SK-N-MC (cell line): Measurements from ENCODE around the gene ELOVL6.
"Not testable (repeated sequence)": the region's sequence is repeated elsewhere in the genome, so short reads cannot be mapped to it uniquely, and the experiment has no call there.

Source experiments
- DNase-seq: peaks from one replicate; pipeline ENCODE4 v3.0.0-alpha.2; 2011; ENCODE audit warnings: low read depth, low spot score
- H3K27ac ChIP-seq: fragments of 200-600 bp; sonication (generic); 2 replicates; pipeline ENCODE4 v1.5.1; 2016; ENCODE audit warnings: mixed run types
- H3K36me3 ChIP-seq: fragments of 200-600 bp; sonication (generic); 2 replicates; pipeline ENCODE4 v1.6.1; 2017; ENCODE audit warnings: antibody characterized with exemption, low read length, mixed read lengths; ENCODE audit not compliant: insufficient read depth
- H3K4me3 ChIP-seq: fragments of 200-600 bp; sonication (generic); 2 replicates; pipeline ENCODE4 v1.5.1; 2016
- H3K9ac ChIP-seq: fragments of 200-600 bp; sonication (generic); 2 replicates; pipeline ENCODE4 v1.8.0; 2017; ENCODE audit warnings: mixed run types, mixed read lengths; ENCODE audit not compliant: insufficient read length
- H3K9me3 ChIP-seq: fragments of 200-600 bp; sonication (generic); 2 replicates; pipeline ENCODE4 v1.6.1; 2017; ENCODE audit warnings: low read depth, mild to moderate bottlenecking, antibody characterized with exemption, low read length, moderate library complexity, mixed read lengths
- EZH2 ChIP-seq: fragments of 200-600 bp; sonication (generic); IDR thresholded peaks from one replicate; pipeline ENCODE4 v1.6.1; 2017; ENCODE audit warnings: antibody characterized with exemption
- FOXP2 ChIP-seq: optimal IDR thresholded peaks from 2 replicates; pipeline ENCODE3; 2011; ENCODE audit warnings: mild to moderate bottlenecking, moderate library complexity; ENCODE audit not compliant: insufficient read depth; ENCODE audit errors: extremely low read length, control extremely low read depth
- POLR2AphosphoS5 ChIP-seq: IDR thresholded peaks from 2 replicates; pipeline ENCODE4 v1.6.1; 2012; ENCODE audit warnings: mild to moderate bottlenecking, low read depth, low read length, borderline replicate concordance

The ELOVL6 gene

GRCh38 chr4:110163327-110164069 is 34.9 kb downstream of the ELOVL6 start:
- no peak overlapping the region for H3K9ac ChIP-seq
- H3K9me3 ChIP-seq: no peaks in the 10 kb centered on the region
- no peak for DNase-seq
- H3K36me3 ChIP-seq: no peaks in the 10 kb centered on the region
- TF ChIP-seq EZH2 (no peak), POLR2AphosphoS5 (no peak), FOXP2 (no peak)
- no peak overlapping the region for H3K27ac ChIP-seq
- no peak overlapping the region for H3K4me3 ChIP-seq

- Histone ChIP-seq H3K36me3 (no peaks in the 10 kb centered on the region), H3K9ac (no peak overlapping the region), H3K27ac (no peak overlapping the region), H3K9me3 (no peaks in the 10 kb centered on the region), H3K4me3 (no peak overlapping the region)
- no peak for DNase-seq
- TF ChIP-seq FOXP2: no peak
- TF ChIP-seq POLR2AphosphoS5: no peak
- TF ChIP-seq EZH2: no peak
Measured at GRCh38 chr4:110160618-110161017, 37.8 kb downstream of the ELOVL6 start.

DNA sequence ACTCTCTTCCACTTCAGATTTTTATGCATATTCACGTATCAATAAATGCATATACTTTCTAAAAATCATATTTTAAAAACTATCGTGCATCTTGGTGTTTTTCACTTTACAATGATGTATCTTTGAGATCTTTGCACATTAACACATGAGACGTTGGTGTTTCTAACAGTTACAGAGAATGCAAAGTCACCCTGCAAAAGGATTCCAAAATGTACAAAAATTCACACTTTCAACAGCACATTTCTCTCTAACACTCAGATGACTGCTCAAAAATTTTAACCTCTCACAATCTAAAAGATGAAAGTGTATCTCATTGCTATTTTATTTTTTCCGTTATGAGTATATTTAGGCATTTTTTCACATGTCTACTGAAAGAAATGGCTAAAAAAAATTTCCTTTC is 38.9 kb downstream of the ELOVL6 start:
- 0 out of 2 replicates have a peak overlapping the region, but pooled peaks have one; percentile 10 for H3K27ac ChIP-seq
- H3K36me3 ChIP-seq: no peaks in the 10 kb centered on the region
- H3K9me3 ChIP-seq: no peaks in the 10 kb centered on the region
- TF ChIP-seq POLR2AphosphoS5 (no peak), EZH2 (no peak), FOXP2 (no peak)
- no peak for DNase-seq
- H3K9ac ChIP-seq: no peak overlapping the region
- H3K4me3 ChIP-seq: no peak overlapping the region

DNA sequence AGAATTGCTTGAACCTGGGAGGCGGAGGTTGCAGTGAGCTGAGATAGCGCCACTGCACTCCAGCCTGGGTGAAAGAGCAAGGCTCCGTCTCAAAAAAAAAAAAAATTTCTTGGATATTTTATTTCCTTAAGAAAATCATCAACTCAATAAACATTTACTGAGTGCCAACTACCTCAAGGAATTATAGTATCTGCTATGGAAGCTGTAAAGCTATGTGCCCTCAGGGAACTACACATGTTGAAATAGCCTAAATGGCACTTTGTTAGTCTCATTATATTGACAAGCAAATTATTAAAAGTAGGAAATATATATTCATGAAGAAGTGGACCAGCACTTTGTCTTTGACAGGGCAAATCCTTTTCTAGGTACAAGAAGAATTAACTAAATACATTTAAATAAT is 40.8 kb downstream of the ELOVL6 start:
- H3K27ac ChIP-seq: no peak overlapping the region
- H3K9ac ChIP-seq: no peak overlapping the region
- no peaks in the 10 kb centered on the region for H3K36me3 ChIP-seq
- no peak overlapping the region for H3K4me3 ChIP-seq
- no peaks in the 10 kb centered on the region for H3K9me3 ChIP-seq
- TF ChIP-seq EZH2 (no peak), POLR2AphosphoS5 (no peak), FOXP2 (no peak)
- DNase-seq: no peak

GRCh38 chr4:110157166-110157565 is 41.2 kb downstream of the ELOVL6 start:
- not testable (repeated sequence) for H3K4me3 ChIP-seq, H3K36me3 ChIP-seq, H3K9ac ChIP-seq, DNase-seq, H3K9me3 ChIP-seq, H3K27ac ChIP-seq

GRCh38 chr4:110156442-110156841 is 42.0 kb downstream of the ELOVL6 start:
- H3K27ac ChIP-seq: no peak overlapping the region
- TF ChIP-seq POLR2AphosphoS5 (no peak), FOXP2 (no peak), EZH2 (no peak)
- no peak for DNase-seq

GRCh38 chr4:110155654-110156053 is 42.8 kb downstream of the ELOVL6 start:
- no peak overlapping the region for H3K27ac ChIP-seq
- no peak overlapping the region for H3K4me3 ChIP-seq
- DNase-seq: no peak
- no peaks in the 10 kb centered on the region for H3K36me3 ChIP-seq
- TF ChIP-seq POLR2AphosphoS5 (no peak), EZH2 (no peak), FOXP2 (no peak)
- no peak overlapping the region for H3K9ac ChIP-seq
- H3K9me3 ChIP-seq: no peaks in the 10 kb centered on the region

More at GRCh38 chr4:110156442-110156841, 42.0 kb downstream of the ELOVL6 start:
- no peaks in the 10 kb centered on the region for H3K9me3 ChIP-seq
- no peaks in the 10 kb centered on the region for H3K36me3 ChIP-seq
- no peak overlapping the region for H3K9ac ChIP-seq
- no peak overlapping the region for H3K4me3 ChIP-seq

DNA sequence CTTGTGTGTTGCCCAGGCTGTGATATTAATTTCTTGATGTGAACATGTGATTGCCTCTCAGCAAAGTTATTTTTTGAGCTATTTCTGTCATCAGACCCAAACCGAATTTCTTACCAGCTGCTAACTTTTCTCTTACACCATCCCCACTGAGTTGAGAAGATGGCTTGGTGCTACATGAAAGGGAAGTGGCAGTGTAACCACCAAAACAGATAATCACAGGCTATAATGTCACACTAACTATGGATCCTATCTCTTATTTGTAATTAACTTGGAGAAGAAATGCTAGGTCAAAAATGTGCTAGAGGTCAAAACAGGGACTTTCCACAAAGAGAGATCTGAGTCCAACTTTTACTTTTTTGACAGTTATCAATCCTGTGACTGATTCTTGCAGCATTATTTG is 43.8 kb downstream of the ELOVL6 start:
- Histone ChIP-seq H3K9ac (no peak overlapping the region), H3K4me3 (no peak overlapping the region), H3K9me3 (no peaks in the 10 kb centered on the region), H3K36me3 (no peaks in the 10 kb centered on the region), H3K27ac (no peak overlapping the region)
- no peak for TF ChIP-seq POLR2AphosphoS5
- TF ChIP-seq EZH2: no peak
- TF ChIP-seq FOXP2: no peak
- DNase-seq: no peak

- Histone ChIP-seq H3K9me3 (no peaks in the 10 kb centered on the region), H3K4me3 (no peak overlapping the region), H3K9ac (no peak overlapping the region), H3K27ac (no peak overlapping the region), H3K36me3 (no peaks in the 10 kb centered on the region)
- no peak for TF ChIP-seq EZH2
- TF ChIP-seq FOXP2: no peak
- no peak for TF ChIP-seq POLR2AphosphoS5
- DNase-seq: no peak
Measured at GRCh38 chr4:110152386-110152785, 46.0 kb downstream of the ELOVL6 start.
